HepG2 (cell line): ENCODE measurements around the gene EIF1. TPM values are rescaled to one million over a fixed set of nuclear protein-coding genes. Genes with fewer than 3 reads are reported as not detected.
A peak's percentile ranks its signal among the peaks of the same experiment; 100 is the strongest.

Experiments
- CERS6 ChIP-seq: sonication (generic); formaldehyde crosslinking; IDR thresholded peaks from 2 replicates; pipeline ENCODE4 v1.5.0; 2020; ENCODE audit warnings: missing genetic modification reagents
- KDM2A ChIP-seq: sonication (generic); formaldehyde crosslinking; IDR thresholded peaks from 2 replicates; pipeline ENCODE4 v1.4.0; 2020; ENCODE audit warnings: low read depth, missing genetic modification reagents, borderline replicate concordance
- TRAFD1 ChIP-seq: sonication (generic); formaldehyde crosslinking; IDR thresholded peaks from 2 replicates; pipeline ENCODE4 v1.5.1; 2020; ENCODE audit warnings: missing genetic modification reagents, mild to moderate bottlenecking, borderline replicate concordance
- ZBTB43 ChIP-seq: sonication (generic); formaldehyde crosslinking; conservative IDR thresholded peaks from 2 replicates; pipeline ENCODE4 v1.4.0; 2020; ENCODE audit warnings: missing genetic modification reagents
- ZHX2 ChIP-seq, 2 experiments: sonication (generic) in 1 of 2; formaldehyde crosslinking in 1 of 2; IDR thresholded peaks; 2 replicates each; pipeline versions ENCODE4 v1.6.1 to v1.9.0; 2014 to 2022; ENCODE audit warnings: antibody characterized with exemption in 1 of 2, borderline replicate concordance in 1 of 2, inconsistent platforms in 1 of 2, low read depth in 1 of 2, missing genetic modification reagents in 1 of 2
- ZNF547 ChIP-seq: sonication (generic); formaldehyde crosslinking; IDR thresholded peaks from 2 replicates; pipeline ENCODE4 v1.5.1; 2020; ENCODE audit warnings: mild to moderate bottlenecking, missing genetic modification reagents
- ZNF687 ChIP-seq: sonication (generic); formaldehyde crosslinking; IDR thresholded peaks from 2 replicates; pipeline ENCODE4 v1.5.1; 2020; ENCODE audit warnings: mild to moderate bottlenecking, missing genetic modification reagents, moderate library complexity
- ZNF704 ChIP-seq: sonication (generic); formaldehyde crosslinking; IDR thresholded peaks from 2 replicates; pipeline ENCODE4 v1.8.1; 2023; ENCODE audit warnings: mild to moderate bottlenecking, inconsistent platforms, moderate library complexity, missing genetic modification reagents, borderline replicate concordance
- ZNF772 ChIP-seq: sonication (generic); formaldehyde crosslinking; IDR thresholded peaks from 2 replicates; pipeline ENCODE4 v1.5.0; 2020; ENCODE audit warnings: mild to moderate bottlenecking, missing genetic modification reagents
- polyA plus RNA-seq, 8 experiments: library from polyadenylated mRNA; depleted of rRNA in 3 of 8; stranded (reverse) in 7 of 8; unstranded in 1 of 8; fragments of >200 nt; fragmentation: Illumina TruSeq in 4 of 8; extraction: Trizol in 4 of 8; gene quantifications; 2 replicates each; pipeline versions ENCODE4 v1.2.1 to v1.2.3, GENCODE V29; 2011 to 2016; ENCODE audit warnings: low read depth in 4 of 8, missing spikeins in 1 of 8, mixed read lengths in 1 of 8; ENCODE audit not compliant: insufficient read depth in 1 of 8
- total RNA-seq, 5 experiments: library from RNA; depleted of rRNA; stranded (reverse); fragments of >200 nt; fragmentation: Illumina TruSeq; extraction: Trizol; gene quantifications; 2 replicates each; pipeline ENCODE4 v1.2.3, GENCODE V29; 2016; ENCODE audit warnings: low read depth in 1 of 5

Gene EIF1
- total and polyA plus RNA-seq, 2 of the 13 experiments (the other 11 are each of a cell fraction or from before 2014, with no cell fraction given): 147 to 517 TPM

DNA sequence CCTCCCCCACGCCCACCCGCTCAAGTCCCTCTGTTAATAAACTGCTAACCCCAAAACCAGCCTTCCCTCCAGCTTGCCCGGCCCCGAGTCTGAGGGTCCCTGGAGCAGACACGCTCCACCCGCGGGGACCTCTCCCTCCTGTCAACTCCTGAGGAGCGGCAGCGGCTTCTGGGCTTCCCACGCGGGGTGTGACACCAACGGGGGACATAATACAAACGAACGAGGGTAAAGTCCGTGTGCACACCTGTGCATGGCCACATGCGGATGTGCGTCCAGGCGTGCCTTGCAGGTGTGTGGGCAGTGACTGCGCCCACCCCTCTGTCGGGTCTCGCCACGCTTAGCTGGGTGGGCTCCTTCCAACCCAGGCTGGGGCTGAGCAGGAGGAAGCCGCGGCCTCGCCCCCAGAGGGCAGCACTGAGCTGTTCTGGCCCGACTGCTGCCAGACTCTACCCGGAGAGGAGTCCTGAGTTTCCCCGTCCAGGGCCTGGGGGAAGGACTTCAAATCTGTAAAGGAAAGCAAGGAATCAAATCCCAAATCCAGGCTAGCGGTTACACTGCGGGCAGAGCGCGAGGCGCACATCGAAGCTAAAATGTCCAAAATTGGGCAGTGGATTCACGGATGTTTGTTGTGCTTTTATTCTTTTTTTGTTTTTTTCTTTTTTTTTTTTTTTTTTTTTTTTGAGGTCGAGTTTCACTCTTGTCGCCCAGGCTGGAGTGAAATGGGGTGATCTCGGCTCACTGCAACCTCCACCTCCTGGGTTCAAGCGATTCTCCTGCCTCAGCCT lies 40.1 kb upstream of the EIF1 start (continued):
- peak; percentile 56; the same call in 1 of the 2 replicates for TF ChIP-seq ZNF687
- no peak for TF ChIP-seq ZHX2 (IDR thresholded peaks at IDR 0.05; ENCODE audit: low read depth)
- TF ChIP-seq ZHX2 (CRISPR knock-in tag; IDR thresholded peaks at IDR 0.05; ENCODE audit: borderline replicate concordance): 0 out of 2 replicates have a peak, but pooled peaks have one; percentile 24
- TF ChIP-seq TRAFD1: 0 out of 2 replicates have a peak, but pooled peaks have one; percentile 92
- TF ChIP-seq ZNF547: peak; percentile 72; the same call in 1 of the 2 replicates
- no peak for TF ChIP-seq CERS6 (CRISPR knock-in tag)
- 0 out of 2 replicates have a peak, but pooled peaks have one; percentile 34 for TF ChIP-seq ZNF704
- no peak; the same call in 1 of the 2 replicates for TF ChIP-seq ZNF772 (CRISPR knock-in tag)
- TF ChIP-seq ZBTB43 (CRISPR knock-in tag): peak; percentile 57; the same call in 1 of the 2 replicates
- peak; percentile 49; the same call in 1 of the 2 replicates for TF ChIP-seq KDM2A (CRISPR knock-in tag)
